ENCODE data around the gene RNF125. TPM values are rescaled to one million over a fixed set of nuclear protein-coding genes. Genes with fewer than 3 reads are reported as not detected.

The RNF125 gene
- total RNA-seq, 2 donors from 2014 or later = 1.2 to 2.6 TPM

GRCh38 chr18:32025744-32026143 is 7.1 kb downstream of the RNF125 start:
- WGBS = 96% methylated on average over 2 of the region's 2 CpGs
- intact Hi-C loops (cut with DNase I) = no loop called here

DNA sequence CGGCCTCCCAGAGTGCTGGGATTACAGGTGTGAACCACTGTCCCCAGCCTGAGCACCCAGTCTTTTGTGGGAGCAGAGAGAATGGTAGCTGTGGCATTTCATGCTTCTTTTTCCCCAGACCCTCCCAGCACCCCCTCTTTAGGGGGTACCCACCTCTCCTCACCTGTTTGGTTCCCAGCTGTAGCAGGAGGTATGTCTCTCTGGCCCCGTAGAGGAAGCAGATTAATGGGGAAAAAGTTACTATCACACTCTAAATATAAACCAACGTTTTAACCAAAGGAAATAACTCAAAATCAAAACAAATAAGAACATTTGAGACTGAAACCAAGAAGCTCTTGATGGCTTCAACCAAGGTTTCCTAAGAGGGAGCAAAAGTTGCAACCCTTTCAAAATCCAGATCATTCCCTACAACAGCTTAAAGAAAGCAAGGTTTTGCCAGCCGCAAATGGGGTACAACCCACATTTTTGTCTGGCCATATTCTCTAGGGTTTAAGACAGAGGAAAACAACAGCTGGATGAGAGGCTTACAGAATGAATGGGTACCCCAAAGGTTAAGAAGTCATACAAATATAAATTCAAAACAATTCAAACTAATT is 8.0 kb downstream of the RNF125 start:
- TF ChIP-seq, protein P1, sequence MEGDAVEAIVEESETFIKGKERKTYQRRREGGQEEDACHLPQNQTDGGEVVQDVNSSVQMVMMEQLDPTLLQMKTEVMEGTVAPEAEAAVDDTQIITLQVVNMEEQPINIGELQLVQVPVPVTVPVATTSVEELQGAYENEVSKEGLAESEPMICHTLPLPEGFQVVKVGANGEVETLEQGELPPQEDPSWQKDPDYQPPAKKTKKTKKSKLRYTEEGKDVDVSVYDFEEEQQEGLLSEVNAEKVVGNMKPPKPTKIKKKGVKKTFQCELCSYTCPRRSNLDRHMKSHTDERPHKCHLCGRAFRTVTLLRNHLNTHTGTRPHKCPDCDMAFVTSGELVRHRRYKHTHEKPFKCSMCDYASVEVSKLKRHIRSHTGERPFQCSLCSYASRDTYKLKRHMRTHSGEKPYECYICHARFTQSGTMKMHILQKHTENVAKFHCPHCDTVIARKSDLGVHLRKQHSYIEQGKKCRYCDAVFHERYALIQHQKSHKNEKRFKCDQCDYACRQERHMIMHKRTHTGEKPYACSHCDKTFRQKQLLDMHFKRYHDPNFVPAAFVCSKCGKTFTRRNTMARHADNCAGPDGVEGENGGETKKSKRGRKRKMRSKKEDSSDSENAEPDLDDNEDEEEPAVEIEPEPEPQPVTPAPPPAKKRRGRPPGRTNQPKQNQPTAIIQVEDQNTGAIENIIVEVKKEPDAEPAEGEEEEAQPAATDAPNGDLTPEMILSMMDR (IDR thresholded peaks at IDR 0.05) = no peak
- TF ChIP-seq POLR2A (IDR thresholded peaks at IDR 0.05) (no peak), POLR2AphosphoS5 (IDR thresholded peaks at IDR 0.05) (no peak)
- H3K4me1 ChIP-seq (replicated peaks) = no peaks in the 10 kb centered on the region
- H3K27me3 ChIP-seq (replicated peaks; ENCODE audit: insufficient read depth) = no peaks in the 10 kb centered on the region
- intact Hi-C loops (cut with DNase I) = no loop called here
- H3K4me3 ChIP-seq = no peak overlapping the region
- no peaks in the 10 kb centered on the region for H3K9me3 ChIP-seq
- 73% methylated on average over 4 of the region's 4 CpGs for WGBS
- DNase-seq (ENCODE audit: low spot score) = no peak
- H3K36me3 ChIP-seq = no peaks in the 10 kb centered on the region
- no peak overlapping the region for H3K27ac ChIP-seq

More at GRCh38 chr18:32025744-32026143, 7.1 kb downstream of the RNF125 start:
- Histone ChIP-seq H3K27ac (no peak overlapping the region), H3K9me3 (no peaks in the 10 kb centered on the region), H3K4me1 (replicated peaks) (no peaks in the 10 kb centered on the region), H3K4me3 (no peak overlapping the region), H3K27me3 (replicated peaks; ENCODE audit: insufficient read depth) (no peaks in the 10 kb centered on the region), H3K36me3 (no peaks in the 10 kb centered on the region)
- no peak for DNase-seq (ENCODE audit: low spot score)
- TF ChIP-seq, protein P1 (IDR thresholded peaks at IDR 0.05) = no peak
- TF ChIP-seq POLR2AphosphoS5 (IDR thresholded peaks at IDR 0.05) (no peak), POLR2A (IDR thresholded peaks at IDR 0.05) (no peak)

GRCh38 chr18:32029558-32029957 is 10.9 kb downstream of the RNF125 start:
- Histone ChIP-seq H3K36me3 (no peaks in the 10 kb centered on the region), H3K27me3 (replicated peaks; ENCODE audit: insufficient read depth) (no peaks in the 10 kb centered on the region), H3K27ac (no peak overlapping the region), H3K9me3 (no peaks in the 10 kb centered on the region), H3K4me1 (replicated peaks) (no peaks in the 10 kb centered on the region), H3K4me3 (no peak overlapping the region)
- no peak for DNase-seq (ENCODE audit: low spot score)
- intact Hi-C loops (cut with DNase I) = no loop called here
- 29% methylated on average over 1 of the region's 1 CpG for WGBS
- no peak for TF ChIP-seq POLR2AphosphoS5 (IDR thresholded peaks at IDR 0.05)
- no peak for TF ChIP-seq POLR2A (IDR thresholded peaks at IDR 0.05)
- TF ChIP-seq, protein P1 (IDR thresholded peaks at IDR 0.05) = no peak

- H3K4me1 ChIP-seq (replicated peaks) = no peaks in the 10 kb centered on the region
- H3K27ac ChIP-seq = no peak overlapping the region
- no peaks in the 10 kb centered on the region for H3K27me3 ChIP-seq (replicated peaks; ENCODE audit: insufficient read depth)
- TF ChIP-seq POLR2A (IDR thresholded peaks at IDR 0.05) = no peak
- H3K36me3 ChIP-seq = no peaks in the 10 kb centered on the region
- H3K4me3 ChIP-seq = no peak overlapping the region
- DNase-seq (ENCODE audit: low spot score) = no peak
- 91% methylated on average over 9 of the region's 9 CpGs for WGBS
- intact Hi-C loops (cut with DNase I) = no loop called here
- no peaks in the 10 kb centered on the region for H3K9me3 ChIP-seq
Measured at GRCh38 chr18:32032609-32033008, 14.0 kb downstream of the RNF125 start.

DNA sequence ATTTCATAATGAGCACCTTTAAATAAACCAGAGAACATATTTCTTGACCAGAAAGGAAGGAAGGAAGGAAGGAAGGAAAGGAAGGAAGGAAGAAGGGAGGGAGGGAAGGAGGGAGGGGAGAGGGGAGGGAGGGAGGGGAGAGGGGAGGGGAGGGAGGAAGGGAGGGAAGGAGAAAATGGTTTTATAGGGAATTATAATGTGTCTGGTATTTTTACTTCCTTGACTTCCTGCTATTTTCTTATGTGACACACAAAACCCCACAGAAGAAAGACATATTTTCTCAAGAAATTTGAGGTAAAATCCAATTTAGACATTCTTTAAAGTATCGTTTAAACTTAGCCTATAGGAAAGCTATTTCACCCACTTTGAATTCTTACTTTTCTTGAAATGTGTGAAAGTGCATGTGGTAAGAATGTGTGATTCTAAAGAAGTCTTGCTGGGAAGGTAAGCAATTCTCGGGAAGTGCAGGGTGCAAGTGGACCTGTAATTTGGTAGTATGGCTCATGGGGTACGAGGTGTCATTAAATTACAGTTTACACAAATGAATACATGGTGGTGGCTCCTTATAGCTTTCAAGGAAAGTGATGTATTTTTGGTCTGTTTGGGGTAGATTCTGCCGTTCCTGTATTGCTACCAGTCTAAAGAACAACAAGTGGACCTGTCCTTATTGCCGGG is 18.0 kb downstream of the RNF125 start:
- intact Hi-C loops (cut with DNase I) = no loop called here
- Histone ChIP-seq H3K4me1 (replicated peaks) (no peaks in the 10 kb centered on the region), H3K9me3 (no peaks in the 10 kb centered on the region), H3K27ac (no peak overlapping the region), H3K4me3 (no peak overlapping the region), H3K36me3 (no peaks in the 10 kb centered on the region), H3K27me3 (replicated peaks; ENCODE audit: insufficient read depth) (no peaks in the 10 kb centered on the region)
- 86% methylated on average over 5 of the region's 5 CpGs for WGBS
- no peak for DNase-seq (ENCODE audit: low spot score)
- TF ChIP-seq, protein P1 (IDR thresholded peaks at IDR 0.05) = no peak
- TF ChIP-seq POLR2A (IDR thresholded peaks at IDR 0.05) = no peak
- no peak for TF ChIP-seq POLR2AphosphoS5 (IDR thresholded peaks at IDR 0.05)

Data from prostate gland (tissue), 2 donors.